Tracheal epithelial cell (primary cell): ENCODE data around the gene RAB4A. TPM values are rescaled to one million over a fixed set of nuclear protein-coding genes. Genes with fewer than 3 reads are reported as not detected.

ENCODE experiments used
- total RNA-seq: library from RNA; depleted of rRNA; stranded (reverse); fragments of >200 nt; gene quantifications from 2 replicates; pipeline ENCODE4 v1.2.1, GENCODE V29; 2014

Gene RAB4A, protein sequence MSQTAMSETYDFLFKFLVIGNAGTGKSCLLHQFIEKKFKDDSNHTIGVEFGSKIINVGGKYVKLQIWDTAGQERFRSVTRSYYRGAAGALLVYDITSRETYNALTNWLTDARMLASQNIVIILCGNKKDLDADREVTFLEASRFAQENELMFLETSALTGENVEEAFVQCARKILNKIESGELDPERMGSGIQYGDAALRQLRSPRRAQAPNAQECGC
- total RNA-seq, result 38.1 and 42.0 TPM in 2 replicates

GRCh38 chr1:229270547-229271447, at the start of gene RAB4A:
RAB4A (plus strand) TSS chr1:229271111; CDS start chr1:229271340, 229 bp downstream.

DNA sequence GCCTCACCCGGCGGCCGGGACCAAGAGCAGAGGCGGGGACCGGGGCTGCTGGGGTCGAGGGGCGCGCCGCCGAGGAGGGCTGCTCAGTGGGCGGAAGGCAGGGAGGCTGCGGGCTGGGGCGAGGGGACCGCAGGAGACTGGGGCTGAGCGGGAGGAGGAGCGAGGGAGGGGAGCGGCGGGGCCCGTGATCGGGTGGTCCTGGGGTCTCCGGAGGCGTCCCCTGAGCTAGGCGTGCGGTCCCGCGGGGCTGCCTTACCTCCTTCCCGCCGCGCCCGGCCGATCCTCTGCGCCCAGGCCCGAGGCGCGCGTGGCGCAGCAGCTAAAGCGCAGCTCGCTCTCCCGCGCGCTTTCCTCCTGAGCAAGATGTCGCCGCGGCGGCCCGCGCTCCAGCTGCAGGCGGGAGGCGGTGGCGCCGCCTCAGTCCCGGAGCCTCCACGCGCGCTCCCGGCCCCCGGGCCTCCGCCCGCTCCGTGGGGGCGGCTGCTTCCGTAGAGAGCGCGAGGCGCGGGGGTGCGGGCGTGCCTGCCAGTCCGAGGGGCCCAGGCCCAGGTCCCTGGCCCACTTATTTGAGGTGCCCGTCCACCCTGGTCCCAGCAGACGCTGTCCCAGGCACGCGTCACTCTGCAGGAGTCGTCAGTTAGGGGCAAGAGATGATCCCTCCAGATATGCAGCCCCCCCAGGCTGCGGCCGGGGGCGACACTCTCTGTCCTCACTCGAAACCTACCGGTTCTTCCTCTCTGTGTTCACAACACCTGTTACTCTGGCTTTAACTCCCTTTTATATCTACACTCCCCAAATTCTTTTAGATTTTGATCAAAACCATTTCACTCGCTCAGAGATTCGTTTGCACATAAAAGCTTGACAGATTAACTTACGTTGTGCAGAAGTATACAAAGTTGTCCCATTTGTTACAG, 72.0 kb downstream of the RAB4A start, which contains the start of gene CCSAP:
Gene CCSAP (minus strand): TSS at position 392 of the 914 bp plus-strand sequence. CDS start 582 bp downstream, outside the sequence.

Other genes starting within 250 kb of the RAB4A start
- 8.1 and 9.6 TPM in 2 replicates for gene CCSAP, start 71.9 kb downstream of the RAB4A start, total RNA-seq
- not detected in 2 replicates for gene ACTA1, start 163.0 kb downstream of the RAB4A start, total RNA-seq
- 31.3 and 32.3 TPM in 2 replicates for gene NUP133, start 237.2 kb downstream of the RAB4A start, total RNA-seq